NB4 (cell line): ENCODE data around the gene LURAP1L.

ENCODE experiments used
- MYC ChIP-seq: IDR thresholded peaks from 2 replicates; pipeline ENCODE4 v1.6.1; 2011; ENCODE audit warnings: low read depth, low read length
- POLR2A ChIP-seq: IDR thresholded peaks from 2 replicates; pipeline ENCODE4 v1.6.1; 2011; ENCODE audit warnings: mild to moderate bottlenecking; ENCODE audit not compliant: insufficient read length; ENCODE audit errors: extremely low read depth
- TF ChIP-seq, protein P1 (sequence below): IDR thresholded peaks from one replicate; pipeline ENCODE4 v1.5.1; 2012; ENCODE audit warnings: low read depth, low read length

DNA sequence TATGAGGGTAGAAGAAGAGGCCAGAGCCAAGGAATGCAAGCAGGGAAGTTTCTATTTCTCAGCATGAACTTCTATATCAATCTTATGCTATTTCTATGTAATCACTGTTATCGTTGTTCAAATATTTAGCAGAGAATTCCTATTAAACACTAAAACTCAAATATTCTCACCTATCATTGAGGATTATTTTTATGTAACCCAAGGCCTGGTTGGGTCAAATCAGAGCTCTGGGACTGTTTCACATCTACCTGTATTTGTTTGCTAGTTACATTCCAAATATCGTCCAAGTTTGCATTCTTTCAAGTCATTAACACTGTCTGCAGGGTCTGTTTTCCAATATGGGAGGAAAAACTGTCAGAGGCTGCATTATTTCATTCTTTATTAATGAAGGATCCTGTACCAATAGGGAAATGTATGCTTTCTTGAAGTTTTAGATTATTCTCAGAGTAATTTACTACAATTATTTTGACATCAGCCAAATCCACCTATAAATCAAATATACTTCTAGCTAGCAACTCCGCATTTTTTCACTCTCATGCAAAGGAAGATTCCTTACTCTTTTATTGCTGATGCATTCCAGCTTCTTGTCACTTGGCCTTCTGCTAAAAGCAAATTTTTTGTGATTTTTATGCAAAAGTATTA is 52.2 kb downstream of the LURAP1L start:
- TF ChIP-seq, protein P1, sequence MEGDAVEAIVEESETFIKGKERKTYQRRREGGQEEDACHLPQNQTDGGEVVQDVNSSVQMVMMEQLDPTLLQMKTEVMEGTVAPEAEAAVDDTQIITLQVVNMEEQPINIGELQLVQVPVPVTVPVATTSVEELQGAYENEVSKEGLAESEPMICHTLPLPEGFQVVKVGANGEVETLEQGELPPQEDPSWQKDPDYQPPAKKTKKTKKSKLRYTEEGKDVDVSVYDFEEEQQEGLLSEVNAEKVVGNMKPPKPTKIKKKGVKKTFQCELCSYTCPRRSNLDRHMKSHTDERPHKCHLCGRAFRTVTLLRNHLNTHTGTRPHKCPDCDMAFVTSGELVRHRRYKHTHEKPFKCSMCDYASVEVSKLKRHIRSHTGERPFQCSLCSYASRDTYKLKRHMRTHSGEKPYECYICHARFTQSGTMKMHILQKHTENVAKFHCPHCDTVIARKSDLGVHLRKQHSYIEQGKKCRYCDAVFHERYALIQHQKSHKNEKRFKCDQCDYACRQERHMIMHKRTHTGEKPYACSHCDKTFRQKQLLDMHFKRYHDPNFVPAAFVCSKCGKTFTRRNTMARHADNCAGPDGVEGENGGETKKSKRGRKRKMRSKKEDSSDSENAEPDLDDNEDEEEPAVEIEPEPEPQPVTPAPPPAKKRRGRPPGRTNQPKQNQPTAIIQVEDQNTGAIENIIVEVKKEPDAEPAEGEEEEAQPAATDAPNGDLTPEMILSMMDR = no peak
- no peak for TF ChIP-seq MYC
- TF ChIP-seq POLR2A = no peak
